GM12878 (cell line): ENCODE measurements around the gene LMF1. TPM values are rescaled to one million over a fixed set of nuclear protein-coding genes. Genes with fewer than 3 reads are reported as not detected.

Source experiments
- ATAC-seq: fragments of 200-7000 bp; cut with Tn5 transposase; 3 replicates; pipeline ENCODE4 v1.9.1; 2020; ENCODE audit warnings: mild to moderate bottlenecking, moderate library complexity
- BruUV-seq: library from RNA; stranded (reverse); fragments of 400-500 nt; replicated peaks from 2 replicates; lab custom pipeline; 2021; lab: Mats Ljungman, UMichigan
- CTCF ChIA-PET: fragments of 300-600 bp; sonication (Branson Sonifier 250); formaldehyde crosslinking; extraction: SDS; loops from one replicate; lab custom pipeline; 2021; ENCODE audit warnings: inconsistent platforms; lab: Yijun Ruan, JAX
- POLR2A ChIA-PET: fragments of 350-600 bp; formaldehyde crosslinking; extraction: SDS; loops from one replicate; lab custom pipeline; 2021; ENCODE audit warnings: inconsistent platforms; lab: Charles Lee
- RAD21 ChIA-PET: fragments of 300-600 bp; sonication (Branson Sonifier 250); formaldehyde crosslinking; loops from one replicate; lab custom pipeline; 2023; ENCODE audit warnings: antibody characterized with exemption; ENCODE audit not compliant: unreplicated experiment; lab: Charles Lee
- SMC1A ChIA-PET: fragments of 300-600 bp; sonication (Branson Sonifier 250); formaldehyde crosslinking; loops from one replicate; lab custom pipeline; 2023; ENCODE audit not compliant: unreplicated experiment, uncharacterized antibody; lab: Charles Lee
- DNase-seq: peaks from one replicate; pipeline ENCODE4 v3.0.0-alpha.2; 2011; ENCODE audit warnings: low read depth, low spot score
- FAIRE-seq: peaks from 3 replicates; lab custom pipeline; 2011; peaks lifted over from hg19 to GRCh38; lab: Jason Lieb, UNC
- H2AFZ ChIP-seq: 2 replicates; pipeline ENCODE4 v1.6.0; 2011; ENCODE audit warnings: low read depth, low read length, control low read depth; ENCODE audit not compliant: control insufficient read depth
- H3K27ac ChIP-seq: 2 replicates; pipeline ENCODE4 v1.5.1; 2011; ENCODE audit warnings: control low read depth; ENCODE audit not compliant: control insufficient read depth, insufficient read depth
- H3K27me3 ChIP-seq, 2 experiments: replicated peaks in 1 of 2; 2 replicates each; pipeline versions ENCODE4 v1.6.0 to v1.6.1; 2011; ENCODE audit warnings: low read length in 1 of 2; ENCODE audit not compliant: control insufficient read depth in 2 of 2, insufficient read depth in 2 of 2
- H3K36me3 ChIP-seq, 2 experiments: 2 replicates each; pipeline ENCODE4 v1.5.1; 2011; ENCODE audit warnings: low read length in 1 of 2; ENCODE audit not compliant: control insufficient read depth in 2 of 2, insufficient read depth in 2 of 2
- H3K4me1 ChIP-seq: 2 replicates; pipeline ENCODE4 v1.6.1; 2011; ENCODE audit warnings: mild to moderate bottlenecking, low read length, moderate library complexity, mixed read lengths; ENCODE audit not compliant: control insufficient read depth, insufficient read depth
- H3K4me2 ChIP-seq: 2 replicates; pipeline ENCODE4 v1.6.0; 2011; ENCODE audit warnings: control low read depth; ENCODE audit not compliant: control insufficient read depth, insufficient read depth
- H3K4me3 ChIP-seq: fragments of 200-600 bp; sonication (generic); 2 replicates; pipeline ENCODE4 v1.5.1; 2016
- H3K79me2 ChIP-seq: 2 replicates; pipeline ENCODE4 v1.6.0; 2011; ENCODE audit warnings: low read length; ENCODE audit not compliant: control insufficient read depth, insufficient read depth
- H3K9ac ChIP-seq: 2 replicates; pipeline ENCODE4 v1.8.0; 2011; ENCODE audit warnings: low read length, control low read depth, mixed read lengths; ENCODE audit not compliant: control insufficient read depth, insufficient read depth
- H3K9me3 ChIP-seq: replicated peaks from 3 replicates; pipeline ENCODE4 v1.5.1; 2011; ENCODE audit warnings: mild to moderate bottlenecking, low read length; ENCODE audit not compliant: control insufficient read depth, insufficient read depth
- H4K20me1 ChIP-seq: 2 replicates; pipeline ENCODE4 v1.6.0; 2011; ENCODE audit not compliant: control insufficient read depth, insufficient read depth
- MEF2A ChIP-seq: IDR thresholded peaks from 2 replicates; pipeline ENCODE4 v1.6.1; 2011; ENCODE audit warnings: low read depth, mild to moderate bottlenecking, low read length, moderate library complexity; ENCODE audit not compliant: insufficient read depth
- SMC3 ChIP-seq: IDR thresholded peaks from 2 replicates; pipeline ENCODE4 v1.6.1; 2011; ENCODE audit warnings: low read length, improper control_type of control experiment, borderline replicate concordance
- TCF7 ChIP-seq: IDR thresholded peaks from 2 replicates; pipeline ENCODE4 v1.6.1; 2014; ENCODE audit warnings: antibody characterized with exemption, borderline replicate concordance
- WGBS: methylation state at CpG from one replicate; pipeline ENCODE4 v1.1.6; 2016; ENCODE audit warnings: low lambda C conversion rate; ENCODE audit not compliant: insufficient replicate concordance, insufficient coverage; ENCODE audit errors: missing lambda C conversion rate; 5-methylcytosine and 5-hydroxymethylcytosine counted together
- in situ Hi-C: fragments of 300-500 bp; cut with MboI; formaldehyde crosslinking; loops from 9 replicates; pipeline ENCODE4 v1.14.3; 2018; ENCODE audit warnings: mixed read lengths
- intact Hi-C: fragments of 100-400 bp; cut with micrococcal nuclease; formaldehyde crosslinking; loops from one replicate; pipeline ENCODE4 v1.14.2; 2022; ENCODE audit not compliant: unreplicated experiment
- polyA plus RNA-seq, 11 experiments: library from polyadenylated mRNA; depleted of rRNA in 4 of 11; unstranded in 6 of 11; stranded (reverse) in 5 of 11; fragments of >200 nt; fragmentation: Nextera tagmentation in 4 of 11; fragmentation: Illumina TruSeq in 1 of 11; extraction: Ambion mirVana in 4 of 11; extraction: Trizol in 1 of 11; gene quantifications; 1 replicate in 1 of 11; 2 replicates in 10 of 11; pipeline versions ENCODE4 v1.2.1 to v1.2.3, GENCODE V29; 2011 to 2016; ENCODE audit warnings: inconsistent platforms in 2 of 11, missing spikeins in 2 of 11, low read depth in 1 of 11
- total RNA-seq, 4 experiments: library from RNA; depleted of rRNA in 3 of 4; stranded (reverse); fragments of >200 nt in 3 of 4; fragmentation: Illumina TruSeq in 1 of 4; extraction: Trizol in 1 of 4; gene quantifications; 2 replicates each; pipeline versions ENCODE4 v1.2.1 to v1.2.3, GENCODE V29; 2013 to 2021
- TF ChIP-seq, protein P1 (sequence below): fragments of 450-650 bp; formaldehyde crosslinking; IDR thresholded peaks from 2 replicates; pipeline ENCODE4 v1.4.0; 2022; ENCODE audit warnings: mild to moderate bottlenecking, moderate library complexity

Gene LMF1
- total and polyA plus RNA-seq, 10 of the 15 experiments (the other 5 are each of a cell fraction or from before 2014, with no cell fraction given): 0.18 to 3.2 (median 1.4) TPM; not detected in 1

DNA sequence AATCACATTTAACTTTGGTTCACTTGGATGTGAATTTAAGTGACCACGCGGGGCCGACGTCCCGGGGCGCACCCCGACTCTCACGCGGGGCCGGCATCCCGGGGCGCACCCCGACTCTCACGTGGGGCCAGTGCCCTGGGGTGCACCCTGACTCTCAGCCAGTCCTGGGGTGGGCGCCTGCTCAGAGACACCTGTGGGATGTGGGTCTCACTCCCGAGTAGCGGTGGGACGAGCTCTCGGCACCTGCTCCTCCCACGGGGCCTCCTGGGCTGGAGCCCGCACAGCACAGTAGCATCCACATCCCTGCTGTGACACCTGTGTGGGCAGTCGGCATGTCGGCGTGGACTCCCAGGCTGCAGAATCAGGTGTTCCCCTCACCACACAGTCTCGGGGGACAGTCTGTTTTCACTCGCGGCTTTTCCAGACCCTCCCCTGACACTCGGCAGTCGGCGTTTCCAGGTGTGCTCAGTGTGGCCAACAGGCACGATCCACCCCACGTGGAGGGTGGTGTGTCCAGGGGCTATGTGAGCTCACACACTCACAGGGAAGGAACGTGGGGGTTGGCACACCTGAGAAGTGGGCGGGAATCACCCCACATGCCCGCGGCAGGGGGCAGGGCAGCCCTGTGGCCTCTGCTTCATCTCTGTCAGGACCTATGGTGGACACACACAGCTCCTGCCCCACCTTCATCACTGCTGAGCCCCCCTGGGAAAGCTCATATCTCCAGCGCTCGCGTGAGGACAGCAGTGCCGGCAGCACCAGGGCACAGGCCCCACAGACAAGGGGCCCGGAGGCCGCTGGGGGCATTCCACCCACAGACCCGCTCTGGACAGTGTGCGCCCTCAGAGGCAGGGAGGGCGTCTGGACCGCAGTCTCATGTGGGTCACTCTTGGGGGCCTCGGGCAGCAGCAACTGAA is 51.8 kb downstream of the LMF1 start:
- RAD21 ChIA-PET: no interaction called here
- no peak overlapping the region for H3K9ac ChIP-seq

More for the DNA sequence above, 51.8 kb downstream of the LMF1 start:
- Histone ChIP-seq H3K27me3 (no peaks in the 10 kb centered on the region), H3K36me3 (no peaks in the 10 kb centered on the region), H3K4me3 (no peak overlapping the region), H3K79me2 (no peaks in the 10 kb centered on the region), H3K4me1 (no peaks in the 10 kb centered on the region), H4K20me1 (no peaks in the 10 kb centered on the region), H3K4me2 (no peak overlapping the region), H3K27ac (no peak overlapping the region), H2AFZ (no peak overlapping the region), H3K9me3 (peaks cover 4% of the 10 kb centered on the region; the same call in 1 of the 3 replicates)
- no peak for DNase-seq
- ATAC-seq: no peak
- CTCF ChIA-PET: no interaction called here
- POLR2A ChIA-PET: no interaction called here
- in situ Hi-C loops (no loop called here), intact Hi-C loops (no loop called here)
- 77% methylated on average over 44 of the region's 47 CpGs for WGBS
- FAIRE-seq: no peak
- TF ChIP-seq TCF7 (no peak), MEF2A (no peak), SMC3 (no peak)
- TF ChIP-seq, protein P1, sequence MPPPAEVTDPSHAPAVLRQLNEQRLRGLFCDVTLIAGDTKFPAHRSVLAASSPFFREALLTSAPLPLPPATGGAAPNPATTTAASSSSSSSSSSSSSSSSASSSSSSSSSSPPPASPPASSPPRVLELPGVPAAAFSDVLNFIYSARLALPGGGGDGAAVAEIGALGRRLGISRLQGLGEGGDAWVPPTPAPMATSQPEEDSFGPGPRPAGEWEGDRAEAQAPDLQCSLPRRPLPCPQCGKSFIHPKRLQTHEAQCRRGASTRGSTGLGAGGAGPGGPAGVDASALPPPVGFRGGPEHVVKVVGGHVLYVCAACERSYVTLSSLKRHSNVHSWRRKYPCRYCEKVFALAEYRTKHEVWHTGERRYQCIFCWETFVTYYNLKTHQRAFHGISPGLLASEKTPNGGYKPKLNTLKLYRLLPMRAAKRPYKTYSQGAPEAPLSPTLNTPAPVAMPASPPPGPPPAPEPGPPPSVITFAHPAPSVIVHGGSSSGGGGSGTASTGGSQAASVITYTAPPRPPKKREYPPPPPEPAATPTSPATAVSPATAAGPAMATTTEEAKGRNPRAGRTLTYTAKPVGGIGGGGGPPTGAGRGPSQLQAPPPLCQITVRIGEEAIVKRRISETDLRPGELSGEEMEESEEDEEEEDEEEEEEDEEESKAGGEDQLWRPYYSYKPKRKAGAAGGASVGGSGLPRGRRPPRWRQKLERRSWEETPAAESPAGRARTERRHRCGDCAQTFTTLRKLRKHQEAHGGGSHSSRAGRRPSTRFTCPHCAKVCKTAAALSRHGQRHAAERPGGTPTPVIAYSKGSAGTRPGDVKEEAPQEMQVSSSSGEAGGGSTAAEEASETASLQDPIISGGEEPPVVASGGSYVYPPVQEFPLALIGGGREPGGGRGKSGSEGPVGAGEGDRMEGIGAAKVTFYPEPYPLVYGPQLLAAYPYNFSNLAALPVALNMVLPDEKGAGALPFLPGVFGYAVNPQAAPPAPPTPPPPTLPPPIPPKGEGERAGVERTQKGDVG (CRISPR knock-in tag): no peak
- no TSS peak for BruUV-seq
- SMC1A ChIA-PET: no interaction called here
